Measurements from ENCODE around the gene SMC2. TPM values are rescaled to one million over a fixed set of nuclear protein-coding genes. Genes with fewer than 3 reads are reported as not detected.
A peak's percentile ranks its signal among the peaks of the same experiment; 100 is the strongest.

Gene SMC2
- total RNA-seq, 1 donor from 2014 or later: 10.4 TPM

GRCh38 chr9:104091708-104092107 is 2.4 kb upstream of the SMC2 start:
- DNase-seq (no peak), ATAC-seq (peak; percentile 14 to 59)
- Histone ChIP-seq H3K9me3 (no peaks in the 10 kb centered on the region), H3K27me3 (ENCODE audit: low read depth) (no peaks in the 10 kb centered on the region), H3K36me3 (no peaks in the 10 kb centered on the region), H3K27ac (peak overlapping the region; percentile 97), H3K4me1 (peaks cover 30% of the 10 kb centered on the region), H3K4me3 (peak overlapping the region; percentile 25)
- intact Hi-C loops (cut with DNase I): no loop called here
- TF ChIP-seq CTCF (IDR thresholded peaks at IDR 0.05): peak; percentile 47

GRCh38 chr9:104092192-104092591 is 1.9 kb upstream of the SMC2 start:
- no peak for DNase-seq
- Histone ChIP-seq H3K27me3 (ENCODE audit: low read depth) (no peaks in the 10 kb centered on the region), H3K36me3 (no peaks in the 10 kb centered on the region), H3K4me1 (peaks cover 30% of the 10 kb centered on the region), H3K9me3 (no peaks in the 10 kb centered on the region), H3K27ac (peak overlapping the region; percentile 97), H3K4me3 (no peak overlapping the region)
- intact Hi-C loops (cut with DNase I): no loop called here
- no peak for TF ChIP-seq CTCF (IDR thresholded peaks at IDR 0.05)
- ATAC-seq: no peak

- DNase-seq (no peak), ATAC-seq (peak; percentile 1 to 8)
- Histone ChIP-seq H3K27ac (peak overlapping the region; percentile 97), H3K27me3 (ENCODE audit: low read depth) (no peaks in the 10 kb centered on the region), H3K4me1 (peaks cover 30% of the 10 kb centered on the region), H3K36me3 (no peaks in the 10 kb centered on the region), H3K4me3 (peak overlapping the region; percentile 65), H3K9me3 (no peaks in the 10 kb centered on the region)
- no peak for TF ChIP-seq CTCF (IDR thresholded peaks at IDR 0.05)
- intact Hi-C loops (cut with DNase I): no loop called here
Measured at GRCh38 chr9:104092875-104093600, 1.1 kb upstream of the SMC2 start.

- no peaks in the 10 kb centered on the region for H3K36me3 ChIP-seq
- H3K4me1 ChIP-seq: peaks cover 30% of the 10 kb centered on the region
- no peaks in the 10 kb centered on the region for H3K9me3 ChIP-seq
- DNase-seq: no peak
- intact Hi-C loops (cut with DNase I): no loop called here
- H3K27ac ChIP-seq: peak overlapping the region; percentile 97
- no peaks in the 10 kb centered on the region for H3K27me3 ChIP-seq (ENCODE audit: low read depth)
- H3K4me3 ChIP-seq: peak overlapping the region; percentile 65
- no peak for TF ChIP-seq CTCF (IDR thresholded peaks at IDR 0.05)
- ATAC-seq: no peak
Measured at GRCh38 chr9:104094534-104095015, 466 bp downstream of the SMC2 start.

- Histone ChIP-seq H3K36me3 (peaks cover 44% of the 10 kb centered on the region), H3K27ac (no peak overlapping the region), H3K4me1 (peaks cover 6% of the 10 kb centered on the region), H3K4me3 (no peak overlapping the region), H3K27me3 (ENCODE audit: low read depth) (no peaks in the 10 kb centered on the region), H3K9me3 (no peaks in the 10 kb centered on the region)
- no peak for TF ChIP-seq CTCF (IDR thresholded peaks at IDR 0.05)
- intact Hi-C loops (cut with DNase I): no loop called here
- no peak for DNase-seq
- no peak for ATAC-seq
Measured at GRCh38 chr9:104099630-104100029, 5.5 kb downstream of the SMC2 start.
